G401 (cell line): ENCODE results near the gene SCLY. TPM values are rescaled to one million over a fixed set of nuclear protein-coding genes. Genes with fewer than 3 reads are reported as not detected.

Experiments used
- DNase-seq: peaks from one replicate; pipeline ENCODE4 v3.0.0-alpha.2; 2015; ENCODE audit warnings: low spot score
- in situ Hi-C: cut with HindIII; loops from 2 replicates; pipeline ENCODE4 v1.10.0; 2016; ENCODE audit warnings: low sequenced_read_pairs, mixed read lengths
- total RNA-seq: library from RNA; depleted of rRNA; stranded (reverse); fragments of >200 nt; shearing (Covaris generic); gene quantifications from 2 replicates; pipeline ENCODE4 v1.2.3, GENCODE V29; 2014

Gene SCLY
- total RNA-seq, 1 experiment from 2014 or later = 42.8 TPM

DNA sequence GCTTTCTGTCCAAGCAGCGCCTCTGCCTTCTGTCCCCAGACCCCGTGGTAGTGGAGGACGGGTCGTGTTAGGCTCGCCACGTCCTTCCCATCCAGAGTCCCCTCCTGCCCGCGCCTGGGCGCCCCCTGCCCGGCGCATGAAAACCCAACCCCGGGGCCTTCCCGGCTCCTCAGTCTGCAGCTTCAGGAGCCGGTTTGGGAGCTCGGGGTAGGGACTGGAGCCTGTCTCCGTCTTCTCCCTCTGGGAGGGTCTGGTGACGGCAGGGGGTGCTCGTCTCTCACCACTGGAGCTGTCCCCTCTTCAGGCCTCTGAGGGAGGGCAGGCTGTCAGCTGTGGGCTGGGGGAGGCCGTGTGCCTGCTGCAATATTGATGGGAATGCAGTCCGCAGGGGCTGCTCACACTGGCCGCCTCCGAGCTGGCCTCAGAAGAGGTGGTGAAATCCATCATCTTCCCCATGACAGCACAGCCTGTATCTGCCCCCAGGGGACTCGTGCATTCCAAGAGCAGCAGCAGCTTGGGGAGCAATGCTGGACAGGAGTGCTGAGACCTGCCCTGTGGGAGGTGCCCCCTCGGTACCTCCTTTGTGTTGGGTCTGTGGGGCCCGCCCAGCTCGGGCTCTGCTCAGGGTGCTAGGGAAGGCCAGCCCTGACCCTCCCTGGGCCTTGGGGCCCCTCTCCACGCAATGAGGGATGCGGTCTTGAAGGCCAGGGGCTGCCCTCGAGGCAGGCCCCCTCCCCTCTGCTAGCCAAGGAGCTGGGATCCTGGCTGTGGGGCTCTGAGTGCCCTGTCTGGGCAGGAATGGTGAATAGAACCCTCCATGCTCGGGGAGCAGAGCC is 59.9 kb downstream of the SCLY start:
- DNase-seq = no peak
- in situ Hi-C loops = no loop called here

DNA sequence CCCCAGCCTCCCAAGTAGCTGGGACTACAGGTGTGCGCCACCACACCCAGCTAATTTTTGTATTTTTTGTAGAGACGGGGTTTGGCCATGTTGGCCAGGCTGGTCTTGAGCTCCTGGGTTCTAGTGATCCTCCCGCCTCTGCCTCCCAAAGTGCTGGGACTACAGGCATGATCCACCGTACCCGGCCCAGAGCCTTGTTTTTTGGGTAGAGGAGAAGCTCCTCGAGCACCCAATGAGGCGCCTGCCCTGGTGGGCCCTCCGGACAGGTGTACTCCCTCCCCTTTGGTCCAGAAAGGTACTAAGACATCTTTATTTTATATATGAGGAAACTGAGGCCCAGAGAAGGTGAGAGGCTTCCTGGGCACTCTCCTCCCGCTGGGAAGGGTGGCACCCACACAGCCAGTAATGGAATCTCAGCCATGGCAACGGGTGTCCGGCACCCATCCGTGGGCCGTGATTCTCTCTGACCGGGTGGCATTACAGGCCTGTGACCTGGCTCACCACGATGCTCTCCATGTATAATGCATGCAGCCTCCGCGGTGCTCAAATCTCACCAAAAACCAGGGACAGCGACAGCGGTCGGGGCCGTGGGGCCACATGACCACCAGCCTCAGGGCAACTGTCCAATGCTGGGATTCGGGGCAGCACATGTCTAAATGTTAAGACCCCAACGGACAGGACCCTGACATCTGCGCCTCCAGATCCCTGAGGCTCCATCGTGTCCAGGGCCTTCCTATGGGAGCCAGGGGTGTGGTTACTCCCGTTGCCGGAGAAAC is 60.9 kb downstream of the SCLY start:
- in situ Hi-C loops = no loop called here
- DNase-seq = no peak

DNA sequence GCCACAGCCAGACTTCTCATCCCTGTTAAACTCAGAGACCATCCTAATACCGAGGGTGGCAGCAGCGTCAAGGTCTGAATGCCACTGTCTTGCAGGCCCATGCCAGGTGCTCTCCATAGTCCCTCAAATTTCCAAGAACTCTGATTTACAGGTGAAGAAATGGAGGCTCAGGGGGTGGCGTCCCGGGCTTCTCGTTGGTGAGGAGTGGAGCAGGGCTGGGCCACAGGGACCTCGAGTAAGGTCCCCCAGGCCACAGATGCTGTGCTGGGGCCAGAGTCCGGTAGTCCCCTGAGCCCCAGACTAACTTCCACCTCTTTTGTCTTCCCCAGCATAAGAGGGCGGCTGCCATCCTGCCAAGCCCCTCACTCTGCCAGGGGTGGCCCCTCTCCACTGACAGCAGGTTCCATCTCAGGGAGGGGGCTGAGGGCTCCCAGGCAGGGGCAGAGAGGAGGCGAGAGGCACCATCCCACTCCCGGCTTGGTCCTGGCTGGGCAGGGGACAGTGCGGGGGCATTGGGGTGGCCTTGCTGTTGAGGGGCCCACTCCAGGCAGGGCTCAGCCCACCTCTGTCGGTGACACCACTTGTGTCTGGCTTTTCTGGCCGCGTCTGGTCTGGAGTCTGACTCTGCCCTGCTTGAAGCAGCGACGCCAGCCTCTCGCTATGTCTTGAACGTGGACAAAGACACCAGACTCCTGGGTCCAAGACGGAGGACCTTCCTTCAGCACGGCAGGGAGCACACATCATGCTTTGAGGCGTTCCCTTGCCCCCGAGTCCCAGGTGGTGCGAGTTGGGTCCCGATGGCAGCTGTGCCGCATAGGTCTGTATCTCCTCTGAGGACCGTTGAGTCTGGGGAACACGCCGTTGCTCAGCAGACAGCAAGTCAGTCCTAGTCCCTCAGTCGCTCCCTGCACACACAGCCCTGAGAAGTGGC is 61.8 kb downstream of the SCLY start:
- in situ Hi-C loops = no loop called here
- no peak for DNase-seq

DNA sequence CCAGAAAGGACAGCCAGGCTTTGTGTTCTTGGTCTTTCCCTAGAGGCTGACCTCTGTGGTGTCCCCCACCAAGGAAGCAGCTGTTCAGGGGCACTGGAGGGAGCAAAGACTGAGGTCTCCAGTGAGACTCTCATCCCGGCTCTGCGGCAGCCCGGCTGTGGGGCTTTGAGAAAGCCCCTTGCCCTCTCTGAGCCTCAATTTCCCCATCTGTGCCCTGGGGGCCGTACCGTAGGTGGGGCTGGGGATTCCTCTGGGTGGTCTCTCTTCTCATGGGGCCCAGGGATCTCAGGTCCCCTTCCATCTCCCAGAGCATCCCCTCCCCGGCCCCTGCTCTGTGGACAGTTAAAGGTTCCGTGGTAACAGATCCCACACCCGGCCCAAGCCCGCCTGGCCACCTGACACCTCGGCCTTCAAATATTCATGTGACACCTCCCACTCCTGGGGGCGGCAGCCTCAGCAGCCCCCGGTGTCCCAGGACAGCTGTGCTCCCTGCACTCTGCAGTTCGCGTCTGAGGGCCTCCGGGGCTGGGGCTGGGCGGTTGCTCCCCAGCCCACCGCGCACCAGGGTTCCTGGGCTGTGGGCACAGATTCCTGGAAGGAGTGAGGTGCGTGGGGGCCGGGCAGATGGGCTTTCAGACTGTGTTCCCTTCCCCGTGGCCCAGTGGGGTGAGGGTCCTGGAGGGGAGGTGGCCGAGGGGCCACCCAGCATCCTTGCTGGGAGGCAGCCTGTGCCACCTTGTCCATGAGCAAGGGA is 62.6 kb downstream of the SCLY start:
- in situ Hi-C loops = no loop called here
- no peak for DNase-seq

DNA sequence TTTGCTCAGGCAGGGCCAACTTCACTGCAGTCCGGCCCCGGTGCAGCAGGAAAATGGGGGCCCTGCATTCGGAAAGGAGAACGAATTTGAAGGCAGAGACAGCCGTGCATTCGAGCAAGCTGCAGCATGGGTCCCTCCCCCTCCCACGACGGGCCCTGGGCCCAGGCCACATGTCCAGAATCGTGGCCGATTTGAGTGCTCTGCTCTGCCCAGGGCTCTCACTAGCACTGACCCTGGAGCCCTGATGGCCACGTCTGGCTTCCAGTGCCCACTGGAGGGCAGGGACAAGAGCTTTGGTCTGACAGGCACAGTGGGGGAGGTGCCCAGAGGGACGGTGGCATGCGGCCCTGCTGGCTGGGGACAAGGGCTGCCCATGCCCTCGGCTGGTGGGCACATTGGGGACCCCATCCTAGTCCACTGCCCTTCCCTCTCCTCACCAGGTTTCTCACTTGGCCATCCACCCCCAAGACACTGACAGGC is 63.2 kb downstream of the SCLY start:
- in situ Hi-C loops = no loop called here
- no peak for DNase-seq

DNA sequence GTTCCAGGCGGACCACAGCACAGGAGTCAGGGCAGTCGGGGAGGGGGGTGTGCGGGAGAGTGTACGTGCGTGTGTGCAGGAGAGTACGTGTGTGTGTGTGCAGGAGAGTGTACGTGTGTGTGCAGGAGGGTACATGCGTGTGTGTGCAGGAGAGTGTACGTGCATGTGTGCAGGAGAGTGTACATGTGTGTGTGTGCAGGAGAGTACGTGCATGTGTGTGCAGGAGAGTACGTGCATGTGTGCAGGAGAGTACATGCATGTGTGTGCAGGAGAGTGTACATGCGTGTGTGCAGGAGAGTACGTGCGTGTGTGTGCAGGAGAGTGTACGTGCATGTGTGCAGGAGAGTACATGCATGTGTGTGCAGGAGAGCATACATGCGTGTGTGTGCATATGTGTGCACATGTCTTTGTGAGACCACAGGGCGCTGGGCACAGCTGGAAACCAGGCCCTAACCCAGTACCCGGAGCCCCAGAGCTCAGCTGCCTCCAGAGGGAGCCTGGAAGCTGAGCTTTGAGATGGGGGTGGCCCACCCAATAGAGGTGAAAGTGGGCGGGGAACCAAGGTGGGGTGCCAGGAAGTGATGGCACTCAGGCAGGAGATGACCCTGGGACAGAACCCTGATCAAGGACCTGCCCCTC is 63.8 kb downstream of the SCLY start:
- in situ Hi-C loops = no loop called here

DNA sequence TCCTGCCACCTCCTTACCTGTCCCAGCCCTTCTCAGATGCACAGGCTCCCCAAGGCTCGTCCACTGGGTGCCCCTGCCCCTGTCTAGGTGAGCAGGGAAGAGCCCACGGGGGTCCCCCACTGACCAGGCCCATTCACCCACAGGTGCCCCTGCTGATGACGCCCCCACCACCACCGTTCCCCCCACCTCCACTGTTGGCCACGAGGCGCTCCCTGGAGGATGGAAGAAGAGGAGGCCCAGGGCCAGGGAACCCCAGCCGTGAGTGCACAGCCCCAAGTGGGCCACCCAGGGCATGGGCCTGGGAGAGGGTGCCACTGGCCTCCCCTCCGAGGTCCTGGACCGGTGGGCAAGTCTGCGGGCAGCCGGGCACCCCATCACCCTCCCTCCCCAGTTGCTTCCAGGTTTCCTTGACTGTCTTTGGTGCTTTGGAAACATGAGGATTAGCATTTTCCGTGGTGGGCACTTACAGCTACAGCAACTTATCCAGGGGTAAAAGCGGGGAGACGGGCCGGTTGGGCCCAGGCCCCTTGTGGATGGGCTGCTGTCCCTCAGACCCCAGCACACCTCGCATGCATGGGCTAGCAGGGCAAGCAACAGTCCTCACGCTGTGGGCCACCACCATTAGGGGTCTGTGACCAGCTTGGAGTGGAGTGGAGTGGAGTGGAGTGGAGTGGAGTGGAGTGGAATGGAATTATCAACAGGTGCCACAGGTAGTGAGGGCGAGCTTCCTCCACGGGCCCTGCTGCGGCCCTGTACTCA is 64.5 kb downstream of the SCLY start:
- no peak for DNase-seq
- in situ Hi-C loops = no loop called here

More for the DNA sequence above, 63.8 kb downstream of the SCLY start:
- no peak for DNase-seq

DNA sequence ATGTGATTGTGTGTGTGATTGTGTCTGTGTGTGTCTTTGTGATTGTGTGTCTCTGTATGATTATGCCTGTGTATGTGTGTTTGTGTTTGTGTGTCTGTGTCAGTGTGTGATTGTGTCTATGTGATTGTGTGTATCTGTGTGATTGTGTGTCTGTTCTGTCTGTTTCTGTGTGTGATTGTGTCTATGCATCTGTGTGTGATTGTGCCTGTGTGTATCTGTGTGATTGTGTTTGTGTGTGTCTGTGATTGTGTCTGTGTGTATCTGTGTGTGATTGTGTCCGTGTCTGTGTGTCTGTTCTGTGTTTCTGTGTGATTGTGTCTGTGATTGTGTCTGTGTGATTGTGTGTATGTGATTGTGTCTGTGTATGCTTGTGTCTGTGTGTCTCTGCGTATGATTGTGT is 65.5 kb downstream of the SCLY start:
- in situ Hi-C loops = no loop called here
- no peak for DNase-seq

DNA sequence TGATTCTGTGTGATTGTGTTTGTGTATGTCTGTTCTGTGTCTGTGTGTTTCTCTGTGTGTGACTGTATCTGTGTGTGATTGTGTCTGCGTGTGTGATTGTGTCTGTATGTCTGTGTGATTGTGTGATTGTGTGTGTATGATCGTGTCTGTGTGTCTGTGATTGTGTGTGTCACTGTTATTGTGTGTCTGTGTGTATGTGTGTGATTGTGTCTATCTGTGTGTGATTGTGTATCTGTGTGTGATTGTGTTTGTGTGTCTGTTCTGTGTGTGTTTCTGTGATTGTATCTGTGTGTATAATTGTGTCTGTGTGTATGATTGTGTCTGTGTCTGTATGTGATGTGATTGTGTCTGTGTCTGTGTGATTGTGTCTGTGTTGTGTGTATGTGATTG is 66.0 kb downstream of the SCLY start:
- DNase-seq = no peak
- in situ Hi-C loops = no loop called here

DNA sequence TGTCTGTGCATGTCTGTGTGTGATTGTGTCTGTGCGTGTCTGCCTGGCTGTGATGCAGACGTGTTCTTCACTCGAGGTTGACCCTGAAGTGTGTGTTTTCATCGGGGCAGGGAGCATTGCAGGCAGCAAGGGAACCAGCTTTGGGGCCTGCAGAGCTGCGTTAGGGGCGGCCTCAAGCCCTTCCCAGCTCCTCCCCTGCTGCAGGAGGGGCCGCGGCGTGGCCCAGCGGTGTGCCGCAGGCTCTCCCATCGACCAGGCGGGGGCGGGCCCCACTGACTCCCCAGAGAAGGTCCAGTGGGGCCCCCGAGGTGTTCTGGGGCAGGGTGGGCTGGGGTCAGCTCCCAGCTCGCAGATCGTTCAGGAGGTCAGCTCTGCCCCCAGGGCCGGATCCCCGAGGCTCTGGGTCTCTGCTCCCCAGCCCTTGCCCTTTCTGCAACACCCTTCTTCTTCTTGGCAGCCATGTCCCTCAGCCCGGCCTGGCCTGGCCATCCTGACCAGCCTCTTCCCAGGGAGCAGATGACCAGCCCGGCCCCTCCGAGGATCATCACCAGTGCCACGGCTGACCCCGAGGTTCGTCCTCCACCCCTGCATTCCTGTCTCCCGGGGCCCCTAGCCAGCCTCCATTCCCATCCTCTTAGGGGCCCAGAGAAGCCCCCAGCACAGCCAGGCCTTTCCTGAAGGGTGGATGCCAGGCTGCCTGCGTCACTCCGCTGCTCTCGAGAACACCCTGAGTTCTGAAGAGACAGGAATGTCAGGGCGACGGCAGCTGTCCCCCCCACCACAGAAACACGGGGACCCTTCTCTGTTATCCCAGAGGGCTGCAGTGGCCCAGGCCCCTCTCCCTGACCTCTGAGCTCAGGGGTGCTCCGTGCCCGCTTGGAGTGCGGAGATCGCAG is 66.6 kb downstream of the SCLY start:
- DNase-seq = no peak
- in situ Hi-C loops = no loop called here

DNA sequence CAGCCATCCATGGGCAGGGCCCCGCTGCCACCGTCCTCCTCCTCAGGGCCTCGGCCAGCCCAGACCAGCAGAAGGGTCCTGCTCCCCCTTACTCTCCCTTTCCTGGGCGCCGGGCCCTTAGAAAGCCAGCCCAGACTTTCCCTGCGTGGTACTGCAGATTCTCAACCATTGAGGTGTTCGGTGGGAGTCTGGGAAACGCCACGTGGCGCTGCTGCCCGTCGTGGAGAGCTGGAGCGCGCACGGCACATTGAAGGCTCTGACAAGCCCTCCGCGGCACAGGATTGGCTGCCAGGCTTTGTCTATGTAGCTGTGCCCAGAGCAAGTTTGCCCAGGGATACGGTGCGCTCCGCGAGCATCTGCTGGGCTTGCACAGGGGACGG is 67.2 kb downstream of the SCLY start:
- in situ Hi-C loops = no loop called here
- no peak for DNase-seq

DNA sequence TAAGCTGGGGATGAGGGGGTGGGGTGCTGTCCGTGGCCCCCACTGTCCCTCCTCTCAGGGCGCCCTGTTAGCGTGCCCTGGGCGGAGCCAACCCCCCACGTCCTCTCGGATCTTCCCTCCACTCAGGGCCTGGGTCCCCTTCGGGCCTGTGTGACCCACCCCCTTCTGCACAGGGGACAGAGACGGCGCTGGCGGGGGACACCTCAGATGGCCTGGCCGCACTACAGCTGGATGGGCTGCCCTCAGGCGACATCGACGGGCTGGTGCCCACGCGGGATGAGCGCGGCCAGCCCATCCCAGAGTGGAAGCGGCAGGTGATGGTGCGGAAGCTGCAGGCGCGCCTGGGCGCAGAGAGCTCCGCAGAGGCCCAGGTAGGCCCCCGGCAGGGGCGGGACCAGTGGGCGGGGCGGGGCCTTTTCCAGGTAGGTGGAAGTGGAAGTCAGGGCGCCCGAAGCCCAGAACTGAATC is 67.8 kb downstream of the SCLY start:
- in situ Hi-C loops = no loop called here
- no peak for DNase-seq

DNA sequence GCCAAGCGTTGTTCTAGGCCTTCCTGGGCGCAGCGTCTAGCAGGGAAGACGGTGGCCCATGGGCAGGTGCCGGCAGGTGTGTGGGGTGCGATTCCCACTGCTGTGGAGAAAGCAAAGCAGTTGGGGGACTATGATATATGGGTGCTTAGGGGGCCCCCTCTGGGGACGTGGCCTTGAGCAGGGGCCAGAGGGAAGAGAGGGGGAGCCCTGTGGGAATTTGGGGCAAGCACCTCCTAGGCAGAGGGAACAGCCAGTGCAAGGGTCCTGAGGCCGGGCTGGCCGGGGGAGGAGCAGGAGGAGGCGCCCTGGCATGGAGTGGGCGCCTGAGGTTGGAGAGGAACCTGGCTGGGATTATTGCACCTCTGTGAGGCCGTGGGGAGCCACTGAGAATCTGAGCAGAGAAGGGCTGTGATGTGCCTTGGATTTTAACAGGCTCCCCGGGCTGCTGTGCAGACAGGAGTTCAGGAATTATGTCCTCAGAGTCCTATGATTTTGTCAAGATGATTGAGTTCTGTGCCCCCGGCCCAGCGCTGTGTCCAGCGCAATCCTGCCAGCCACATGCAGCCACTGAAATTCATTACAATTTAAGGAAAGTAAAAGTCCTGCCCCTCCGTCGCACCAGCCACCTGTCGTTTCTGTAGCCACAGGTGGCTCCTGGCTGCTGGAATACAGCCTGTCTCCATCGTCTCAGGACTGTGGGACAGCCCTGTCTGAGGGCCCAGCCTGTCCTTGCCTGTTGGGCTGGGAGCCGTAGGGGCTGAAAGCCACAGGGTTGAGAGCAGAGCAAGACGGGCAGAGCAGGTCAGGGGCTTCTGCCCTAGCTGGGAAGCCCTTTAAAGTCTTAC is 68.6 kb downstream of the SCLY start:
- in situ Hi-C loops = no loop called here
- no peak for DNase-seq

DNA sequence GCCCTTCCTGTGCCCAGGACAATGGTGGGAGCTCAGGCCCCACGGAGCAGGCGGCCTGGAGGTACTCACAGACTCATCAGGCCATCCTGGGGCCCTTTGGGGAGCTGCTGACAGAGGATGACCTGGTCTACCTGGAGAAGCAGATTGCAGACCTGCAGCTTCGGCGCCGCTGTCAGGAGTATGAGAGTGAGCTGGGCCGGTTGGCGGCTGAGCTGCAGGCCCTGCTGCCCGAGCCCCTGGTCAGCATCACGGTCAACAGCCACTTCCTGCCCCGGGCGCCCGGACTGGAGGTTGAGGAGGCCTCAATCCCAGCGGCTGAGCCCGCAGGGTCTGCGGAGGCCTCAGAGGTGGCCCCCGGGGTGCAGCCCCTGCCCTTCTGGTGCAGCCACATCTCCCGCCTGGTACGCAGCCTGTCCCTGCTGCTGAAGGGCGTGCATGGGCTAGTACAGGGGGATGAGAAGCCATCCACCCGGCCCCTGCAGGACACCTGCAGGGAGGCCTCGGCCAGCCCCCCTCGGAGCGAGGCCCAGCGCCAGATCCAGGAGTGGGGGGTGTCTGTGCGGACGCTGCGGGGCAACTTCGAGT is 69.4 kb downstream of the SCLY start:
- DNase-seq = no peak

More for the DNA sequence above, 69.4 kb downstream of the SCLY start:
- in situ Hi-C loops = no loop called here
